ENCODE measurements around the gene SDR42E2. TPM values are rescaled to one million over a fixed set of nuclear protein-coding genes. Genes with fewer than 3 reads are reported as not detected.
A peak's percentile ranks its signal among the peaks of the same experiment; 100 is the strongest.

The SDR42E2 gene
- total RNA-seq, 1 donor from 2014 or later, result 0.12 TPM

- H3K4me3 ChIP-seq (ENCODE audit: low read depth, low read length), result no peak overlapping the region
- DNase-seq (ENCODE audit: low read depth), result no peak
- TF ChIP-seq, protein P1, sequence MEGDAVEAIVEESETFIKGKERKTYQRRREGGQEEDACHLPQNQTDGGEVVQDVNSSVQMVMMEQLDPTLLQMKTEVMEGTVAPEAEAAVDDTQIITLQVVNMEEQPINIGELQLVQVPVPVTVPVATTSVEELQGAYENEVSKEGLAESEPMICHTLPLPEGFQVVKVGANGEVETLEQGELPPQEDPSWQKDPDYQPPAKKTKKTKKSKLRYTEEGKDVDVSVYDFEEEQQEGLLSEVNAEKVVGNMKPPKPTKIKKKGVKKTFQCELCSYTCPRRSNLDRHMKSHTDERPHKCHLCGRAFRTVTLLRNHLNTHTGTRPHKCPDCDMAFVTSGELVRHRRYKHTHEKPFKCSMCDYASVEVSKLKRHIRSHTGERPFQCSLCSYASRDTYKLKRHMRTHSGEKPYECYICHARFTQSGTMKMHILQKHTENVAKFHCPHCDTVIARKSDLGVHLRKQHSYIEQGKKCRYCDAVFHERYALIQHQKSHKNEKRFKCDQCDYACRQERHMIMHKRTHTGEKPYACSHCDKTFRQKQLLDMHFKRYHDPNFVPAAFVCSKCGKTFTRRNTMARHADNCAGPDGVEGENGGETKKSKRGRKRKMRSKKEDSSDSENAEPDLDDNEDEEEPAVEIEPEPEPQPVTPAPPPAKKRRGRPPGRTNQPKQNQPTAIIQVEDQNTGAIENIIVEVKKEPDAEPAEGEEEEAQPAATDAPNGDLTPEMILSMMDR (conservative IDR thresholded peaks at IDR 0.05; ENCODE audit: low read depth, low read length), result no peak
These were observed 12.3 kb downstream of the SDR42E2 start for GRCh38 chr16:22174642-22175041.

- no peak for DNase-seq (ENCODE audit: low read depth)
- TF ChIP-seq, protein P1 (conservative IDR thresholded peaks at IDR 0.05; ENCODE audit: low read depth, low read length), result no peak
These were observed 15.9 kb downstream of the SDR42E2 start for GRCh38 chr16:22177968-22178930.

DNA sequence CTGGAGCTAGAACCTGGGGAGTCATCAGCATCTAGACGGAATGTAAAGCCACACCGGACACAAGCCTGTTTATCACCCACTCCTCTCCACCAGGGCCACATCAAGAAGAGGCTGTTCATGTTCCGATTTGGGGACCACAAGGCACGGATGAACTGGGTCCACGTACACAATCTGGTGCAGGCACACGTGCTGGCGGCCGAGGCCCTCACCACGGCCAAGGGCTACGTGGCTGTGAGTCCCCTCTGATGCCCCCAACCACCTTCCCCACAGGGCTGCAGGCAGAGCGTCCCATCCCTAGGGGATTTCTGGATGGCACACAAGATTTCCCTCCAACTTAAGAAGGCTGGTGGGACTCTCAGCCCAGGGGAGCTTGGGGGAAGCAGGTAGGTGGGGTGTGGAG is 19.1 kb downstream of the SDR42E2 start:
- no peak for DNase-seq (ENCODE audit: low read depth)
- TF ChIP-seq, protein P1 (conservative IDR thresholded peaks at IDR 0.05; ENCODE audit: low read depth, low read length), result no peak
- no peak overlapping the region for H3K4me3 ChIP-seq (ENCODE audit: low read depth, low read length)

More at GRCh38 chr16:22177968-22178930, 15.9 kb downstream of the SDR42E2 start:
- no peak overlapping the region for H3K4me3 ChIP-seq (ENCODE audit: low read depth, low read length)

- H3K4me3 ChIP-seq (ENCODE audit: low read depth, low read length), result no peak overlapping the region
- TF ChIP-seq, protein P1 (conservative IDR thresholded peaks at IDR 0.05; ENCODE audit: low read depth, low read length), result no peak
- no peak for DNase-seq (ENCODE audit: low read depth)
These were observed 19.5 kb downstream of the SDR42E2 start for GRCh38 chr16:22181843-22182242.

GRCh38 chr16:22183335-22183734 is 21.0 kb downstream of the SDR42E2 start:
- TF ChIP-seq, protein P1 (conservative IDR thresholded peaks at IDR 0.05; ENCODE audit: low read depth, low read length), result no peak
- no peak overlapping the region for H3K4me3 ChIP-seq (ENCODE audit: low read depth, low read length)
- no peak for DNase-seq (ENCODE audit: low read depth)

GRCh38 chr16:22183901-22184614 is 21.8 kb downstream of the SDR42E2 start:
- no peak overlapping the region for H3K4me3 ChIP-seq (ENCODE audit: low read depth, low read length)
- TF ChIP-seq, protein P1 (conservative IDR thresholded peaks at IDR 0.05; ENCODE audit: low read depth, low read length), result peak; percentile 34
- DNase-seq (ENCODE audit: low read depth), result no peak

Measured in epithelial cell of proximal tubule (primary cell).